Measurements from ENCODE around the gene PLCG1. TPM values are rescaled to one million over a fixed set of nuclear protein-coding genes. Genes with fewer than 3 reads are reported as not detected.

PLCG1 gene
- total and polyA plus RNA-seq, 9 of the 15 experiments (the other 6 are each of a cell fraction or from before 2014, with no cell fraction given) = 1.7 to 67.0 (median 34.8) TPM

- TF ChIP-seq MIER1 (IDR thresholded peaks at IDR 0.05; ENCODE audit: low read depth) (no peak), ZNF277 (CRISPR knock-in tag; IDR thresholded peaks at IDR 0.05; ENCODE audit: borderline replicate concordance) (no peak), ZNF184 (CRISPR knock-in tag; IDR thresholded peaks at IDR 0.05) (no peak), FOS (IDR thresholded peaks at IDR 0.05; ENCODE audit: extremely low read depth, insufficient read length) (no peak), PRDM10 (IDR thresholded peaks at IDR 0.05; ENCODE audit: partially characterized antibody) (no peak), MTA1 (IDR thresholded peaks at IDR 0.05; ENCODE audit: borderline replicate concordance) (no peak), HSF4 (CRISPR knock-in tag; IDR thresholded peaks at IDR 0.05; ENCODE audit: borderline replicate concordance) (no peak), TAF9B (IDR thresholded peaks at IDR 0.05; ENCODE audit: partially characterized antibody) (no peak), KLF1 (tag; IDR thresholded peaks at IDR 0.05) (no peak), XRCC5 (IDR thresholded peaks at IDR 0.05; ENCODE audit: low read depth, low read length) (0 out of 2 replicates have a peak, but pooled peaks have one; percentile 36), NRF1 (conservative IDR thresholded peaks at IDR 0.05 in 1 of 2, IDR thresholded peaks at IDR 0.05 in 1 of 2) (no peak), ZNF75A (CRISPR knock-in tag; IDR thresholded peaks at IDR 0.05) (no peak), KLF16 (IDR thresholded peaks at IDR 0.05) (no peak), ARID3B (CRISPR knock-in tag; IDR thresholded peaks at IDR 0.05; ENCODE audit: borderline replicate concordance) (no peak), PCBP1 (IDR thresholded peaks at IDR 0.05; ENCODE audit: low read depth, low read length, poor library complexity, severe bottlenecking) (no peak), HMG20B (CRISPR knock-in tag; IDR thresholded peaks at IDR 0.05) (no peak), OTX1 (CRISPR knock-in tag; IDR thresholded peaks at IDR 0.05) (no peak), BRD4 (IDR thresholded peaks at IDR 0.05) (no peak), ZNF165 (CRISPR knock-in tag; IDR thresholded peaks at IDR 0.05; ENCODE audit: borderline replicate concordance) (no peak), SMAD3 (CRISPR knock-in tag; conservative IDR thresholded peaks at IDR 0.05) (0 out of 2 replicates have a peak, but pooled peaks have one; percentile 28), DPF2 (IDR thresholded peaks at IDR 0.05) (no peak), HMG20A (CRISPR knock-in tag; conservative IDR thresholded peaks at IDR 0.05) (no peak), MED1 (CRISPR knock-in tag; IDR thresholded peaks at IDR 0.05; ENCODE audit: borderline replicate concordance) (no peak)
- TF ChIP-seq, protein P1, sequence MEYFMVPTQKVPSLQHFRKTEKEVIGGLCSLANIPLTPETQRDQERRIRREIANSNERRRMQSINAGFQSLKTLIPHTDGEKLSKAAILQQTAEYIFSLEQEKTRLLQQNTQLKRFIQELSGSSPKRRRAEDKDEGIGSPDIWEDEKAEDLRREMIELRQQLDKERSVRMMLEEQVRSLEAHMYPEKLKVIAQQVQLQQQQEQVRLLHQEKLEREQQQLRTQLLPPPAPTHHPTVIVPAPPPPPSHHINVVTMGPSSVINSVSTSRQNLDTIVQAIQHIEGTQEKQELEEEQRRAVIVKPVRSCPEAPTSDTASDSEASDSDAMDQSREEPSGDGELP (CRISPR knock-in tag; IDR thresholded peaks at IDR 0.05; ENCODE audit: borderline replicate concordance) = peak; percentile 26; the same call in 1 of the 2 replicates
Measured at GRCh38 chr20:41173161-41173721, 35.9 kb downstream of the PLCG1 start (continued).
